ELF-1 (cell line): ENCODE measurements around the gene HDAC5.

Experiments used
- DNase-seq: peaks from one replicate; pipeline ENCODE4 v3.0.0-alpha.2; 2016; ENCODE audit warnings: low read depth, low spot score

Gene HDAC5

DNA sequence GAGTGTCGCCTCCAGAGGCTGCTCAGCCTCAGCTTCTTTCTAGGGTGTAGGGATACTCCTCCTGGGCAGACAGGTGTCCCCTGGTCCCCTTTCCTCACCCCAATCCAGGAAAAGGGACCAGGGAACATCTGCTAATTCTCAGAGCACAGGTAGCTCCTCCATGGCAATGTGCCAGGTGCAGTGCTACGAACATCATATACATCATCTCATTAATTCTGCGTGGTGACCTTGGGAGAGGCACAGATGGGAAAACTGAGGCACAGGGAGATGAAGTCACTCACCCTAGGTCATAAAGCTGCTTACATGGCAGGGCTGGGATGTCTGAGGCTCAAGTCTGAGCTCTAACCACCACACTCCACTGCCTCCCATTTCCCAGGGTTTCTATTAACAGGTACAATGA lies 11.7 kb downstream of the HDAC5 start:
- no peak for DNase-seq

DNA sequence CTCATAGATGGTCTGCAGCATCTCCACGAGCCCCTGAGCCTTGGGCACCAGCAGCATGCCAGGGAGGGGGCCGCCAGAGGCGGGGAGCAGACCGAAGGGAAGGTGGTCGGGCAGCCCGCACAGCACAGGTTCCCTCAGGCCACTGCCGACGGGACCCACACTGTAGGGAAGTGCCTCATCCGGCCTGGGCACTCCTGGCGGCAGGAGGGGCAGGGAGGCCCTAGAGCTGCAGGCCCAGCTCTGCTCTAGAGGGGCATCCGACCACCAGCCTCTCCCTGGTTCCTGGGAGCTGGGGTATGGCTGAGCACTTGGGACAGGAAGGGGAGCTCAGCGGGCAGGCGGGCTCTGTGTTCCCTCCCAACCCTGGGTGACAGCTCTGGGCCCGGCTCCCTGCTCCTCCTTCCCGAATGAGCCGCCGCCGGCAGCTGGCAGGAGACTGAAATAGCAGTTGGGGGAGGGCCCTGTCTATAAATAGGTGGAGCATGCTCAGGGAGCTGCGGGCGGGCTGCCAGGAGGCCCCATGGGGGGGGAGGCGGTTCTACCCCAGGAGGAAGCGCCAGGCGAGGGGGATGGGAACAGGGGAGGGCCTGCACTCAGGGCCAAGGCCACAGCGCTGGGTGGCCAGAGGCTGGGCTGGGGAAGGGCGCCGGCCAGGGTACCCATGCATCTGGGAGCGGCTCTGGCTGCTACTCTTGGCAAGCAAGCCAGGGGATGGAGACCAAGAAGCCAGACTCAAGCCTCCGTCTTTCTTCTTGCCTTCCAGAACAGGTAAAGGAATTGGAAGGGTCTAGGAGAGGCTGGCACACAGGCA lies 12.4 kb downstream of the HDAC5 start:
- peak; percentile 89 for DNase-seq

DNA sequence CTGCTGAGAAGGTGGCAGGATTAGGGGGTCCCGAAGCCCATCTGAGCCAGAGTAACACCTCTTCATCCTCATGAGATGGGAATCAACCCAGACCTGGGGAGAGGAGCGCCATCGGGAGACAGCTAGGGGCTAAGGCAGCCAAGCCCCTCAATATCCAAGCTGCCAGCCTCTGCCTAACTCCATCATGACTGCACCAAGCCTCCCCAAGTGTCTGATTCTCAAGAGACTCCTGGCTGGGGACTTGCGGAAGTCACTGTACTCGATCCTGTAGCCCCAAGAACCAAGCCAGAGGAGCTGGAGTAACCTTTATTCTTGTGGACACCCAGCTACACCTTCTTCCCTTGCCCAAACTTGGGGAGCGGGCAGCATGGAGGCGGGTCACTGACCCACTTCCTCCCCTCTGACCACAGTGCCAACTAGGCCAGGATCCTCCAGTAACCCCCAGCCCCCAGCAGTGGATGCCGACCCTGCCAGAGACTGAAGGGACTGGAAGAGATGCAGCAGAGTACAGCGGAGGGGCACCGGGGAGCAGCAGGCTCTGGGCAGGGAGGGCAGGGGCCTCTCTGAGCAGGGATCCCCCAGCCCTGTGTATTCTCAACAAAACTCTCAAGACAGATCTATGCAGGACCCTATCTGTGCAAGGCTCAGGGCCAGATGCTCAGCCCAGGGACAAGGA lies 13.3 kb downstream of the HDAC5 start:
- no peak for DNase-seq

DNA sequence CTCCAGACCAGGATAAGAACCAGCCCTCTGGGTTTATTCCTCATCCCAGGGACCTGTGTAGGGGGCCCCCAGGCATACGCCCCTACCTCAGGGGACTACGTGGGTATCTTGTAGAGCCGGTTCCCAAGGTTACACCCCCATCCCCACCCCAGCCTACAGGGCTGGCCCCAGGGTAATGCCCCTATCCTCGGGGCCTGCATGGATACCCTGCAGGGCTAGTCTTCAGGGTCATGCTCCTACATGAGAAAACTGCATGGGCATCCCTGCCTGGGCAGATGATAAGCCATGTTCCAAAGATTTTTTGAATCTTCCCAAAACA lies 14.2 kb downstream of the HDAC5 start:
- no peak for DNase-seq

DNA sequence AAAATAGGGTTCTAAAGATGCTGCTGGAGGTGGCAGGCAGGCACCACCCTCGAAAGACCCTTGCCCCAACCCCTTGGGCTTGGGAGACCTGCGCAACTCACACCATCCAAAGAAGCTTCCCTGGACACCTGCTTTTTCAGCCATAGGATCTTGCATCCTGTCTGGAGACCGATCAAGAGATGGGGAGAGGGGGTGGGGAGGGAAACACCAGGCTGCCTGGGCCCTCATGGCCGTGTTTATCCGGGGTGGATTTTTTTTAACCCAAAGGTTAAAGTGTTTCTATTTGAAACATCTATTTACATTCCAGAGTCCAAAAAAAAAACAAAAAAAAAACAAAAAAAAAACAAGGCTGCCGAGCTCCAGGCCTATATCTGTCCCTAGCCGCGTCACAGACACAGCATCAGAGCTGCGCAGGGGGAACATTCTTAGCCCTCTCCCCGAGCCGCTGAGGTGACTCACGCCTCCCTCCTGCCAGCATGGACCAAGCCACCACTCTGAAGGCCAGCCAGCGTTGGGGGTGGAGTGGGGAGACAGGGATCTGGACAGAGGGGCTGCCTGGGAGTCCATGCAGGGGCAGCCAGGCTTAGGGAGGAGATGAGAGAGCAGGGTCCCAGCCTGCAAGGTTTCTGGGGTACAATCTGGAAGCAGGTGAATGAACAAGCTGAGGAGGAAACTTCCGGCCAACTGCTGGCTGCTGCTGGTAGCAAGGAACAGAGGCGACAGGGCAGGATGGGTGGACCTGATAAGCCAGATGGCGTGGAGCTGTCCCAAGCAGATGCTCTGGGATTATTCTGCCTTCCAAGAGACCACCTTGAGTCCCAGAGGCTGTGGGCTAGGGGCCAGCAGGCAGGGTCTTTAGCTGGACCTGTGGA lies 14.8 kb downstream of the HDAC5 start:
- peak; percentile 81 for DNase-seq

DNA sequence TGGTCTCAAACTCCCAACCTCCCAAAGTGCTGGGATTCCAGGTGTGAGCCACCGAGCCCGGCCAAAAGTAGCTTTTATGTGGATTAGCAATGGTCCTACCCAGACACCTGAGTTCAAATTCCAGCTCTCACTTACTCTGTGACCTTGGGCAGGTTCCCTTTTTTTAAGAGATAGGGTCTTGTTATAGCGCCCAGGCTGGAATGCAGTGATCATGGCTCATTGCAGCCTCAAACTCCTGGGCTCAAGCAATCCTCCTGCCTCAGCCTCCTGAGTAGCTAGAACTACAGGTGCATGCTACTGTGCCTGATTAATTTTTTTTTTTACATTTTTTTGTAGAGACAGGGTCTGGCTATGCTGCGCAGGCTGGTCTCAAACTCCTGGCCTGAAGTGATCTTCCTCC lies 16.6 kb downstream of the HDAC5 start:
- DNase-seq: no peak

DNA sequence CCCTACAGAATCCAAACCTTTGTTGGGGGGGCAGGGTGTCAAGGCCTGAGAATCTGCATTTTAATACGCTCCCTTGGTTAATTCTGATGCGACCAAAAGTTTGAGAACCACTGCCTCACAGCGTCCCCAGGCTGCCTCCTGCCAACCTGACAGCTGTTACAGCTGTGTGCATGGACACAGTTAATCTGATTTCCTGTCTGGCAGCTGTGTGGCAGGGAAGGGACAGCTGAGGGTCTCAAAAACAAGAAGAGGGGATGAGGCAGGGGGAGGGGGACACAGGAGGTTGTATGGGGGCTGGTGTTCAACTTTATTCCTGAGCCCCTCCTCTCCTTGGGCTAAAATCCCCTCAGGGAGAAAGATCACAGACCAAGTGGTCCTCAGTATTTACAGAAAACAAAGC lies 17.5 kb downstream of the HDAC5 start:
- DNase-seq: peak; percentile 84

DNA sequence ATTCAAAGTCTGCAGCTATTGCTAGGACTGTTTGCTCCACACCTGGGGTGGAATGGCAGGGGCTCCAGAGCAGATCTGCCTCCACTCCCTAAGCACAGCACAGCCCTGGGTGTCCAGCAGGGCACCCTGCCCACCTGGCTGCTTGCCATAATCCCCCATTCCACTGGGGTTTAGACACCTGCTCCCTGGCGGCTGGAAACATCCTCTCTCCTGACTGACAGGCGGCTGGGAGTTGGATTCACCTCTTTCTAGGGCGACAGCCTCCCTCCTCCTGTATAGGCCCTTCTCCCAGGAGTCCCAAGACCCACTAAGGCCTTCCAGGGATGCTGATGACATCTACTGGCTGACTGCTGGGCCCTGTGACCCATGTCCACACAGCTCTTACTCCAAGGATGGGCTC lies 18.0 kb downstream of the HDAC5 start:
- no peak for DNase-seq

DNA sequence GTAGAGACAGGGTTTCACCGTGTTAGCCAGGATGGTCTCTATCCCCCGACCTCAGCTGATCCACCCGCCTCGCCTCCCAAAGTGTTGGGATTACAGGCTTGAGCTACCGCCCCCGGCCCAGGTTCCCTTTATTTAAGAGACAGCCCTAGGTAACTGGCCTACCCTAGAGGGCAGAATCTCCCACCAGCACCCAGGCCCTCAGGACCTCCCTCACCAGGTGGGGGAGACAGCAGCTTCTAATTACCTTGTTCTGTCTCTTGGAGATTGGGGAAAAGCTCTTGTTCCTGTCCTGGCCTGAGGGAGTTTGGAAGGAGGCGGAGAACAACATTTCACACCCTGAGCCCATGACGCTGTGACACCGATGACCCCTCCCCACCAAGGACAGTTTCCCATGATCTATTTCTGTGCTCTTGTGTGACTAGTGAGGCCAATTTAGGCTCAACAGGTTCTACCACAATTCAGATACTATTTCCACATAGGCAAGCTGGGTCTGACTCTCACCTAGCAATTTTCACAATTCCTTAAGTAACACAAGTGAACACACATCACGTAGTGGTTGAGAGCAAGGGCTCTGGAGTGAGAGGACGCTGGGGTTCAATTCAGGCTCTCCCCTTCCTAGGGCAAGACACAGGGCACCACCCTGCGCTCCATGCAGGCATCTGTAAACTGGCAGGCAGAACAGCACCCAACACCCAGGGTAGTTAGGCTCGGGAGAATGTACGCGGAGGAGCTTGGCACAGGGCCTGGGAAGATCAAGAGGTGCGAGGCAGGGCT lies 20.4 kb downstream of the HDAC5 start:
- DNase-seq: peak; percentile 94

DNA sequence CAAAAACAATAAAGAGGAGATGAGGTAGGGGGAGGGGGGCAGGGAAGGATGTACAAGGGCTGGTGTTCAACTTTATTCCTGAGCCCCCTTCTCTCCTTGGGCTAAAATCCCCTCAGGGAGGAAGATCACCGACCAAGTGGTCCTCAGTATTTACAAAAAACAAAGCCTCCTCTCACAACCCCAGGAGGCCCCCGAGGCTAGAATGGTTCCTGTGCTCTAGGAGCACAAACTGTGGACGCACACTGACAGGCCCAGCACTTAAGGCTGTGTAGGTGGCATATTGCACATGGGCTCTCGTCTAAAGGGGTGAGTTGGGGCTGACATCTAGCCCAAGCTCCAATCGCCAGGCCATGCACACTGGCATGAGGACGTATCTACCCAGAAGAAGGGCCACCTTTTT lies 21.6 kb downstream of the HDAC5 start:
- peak; percentile 66 for DNase-seq

DNA sequence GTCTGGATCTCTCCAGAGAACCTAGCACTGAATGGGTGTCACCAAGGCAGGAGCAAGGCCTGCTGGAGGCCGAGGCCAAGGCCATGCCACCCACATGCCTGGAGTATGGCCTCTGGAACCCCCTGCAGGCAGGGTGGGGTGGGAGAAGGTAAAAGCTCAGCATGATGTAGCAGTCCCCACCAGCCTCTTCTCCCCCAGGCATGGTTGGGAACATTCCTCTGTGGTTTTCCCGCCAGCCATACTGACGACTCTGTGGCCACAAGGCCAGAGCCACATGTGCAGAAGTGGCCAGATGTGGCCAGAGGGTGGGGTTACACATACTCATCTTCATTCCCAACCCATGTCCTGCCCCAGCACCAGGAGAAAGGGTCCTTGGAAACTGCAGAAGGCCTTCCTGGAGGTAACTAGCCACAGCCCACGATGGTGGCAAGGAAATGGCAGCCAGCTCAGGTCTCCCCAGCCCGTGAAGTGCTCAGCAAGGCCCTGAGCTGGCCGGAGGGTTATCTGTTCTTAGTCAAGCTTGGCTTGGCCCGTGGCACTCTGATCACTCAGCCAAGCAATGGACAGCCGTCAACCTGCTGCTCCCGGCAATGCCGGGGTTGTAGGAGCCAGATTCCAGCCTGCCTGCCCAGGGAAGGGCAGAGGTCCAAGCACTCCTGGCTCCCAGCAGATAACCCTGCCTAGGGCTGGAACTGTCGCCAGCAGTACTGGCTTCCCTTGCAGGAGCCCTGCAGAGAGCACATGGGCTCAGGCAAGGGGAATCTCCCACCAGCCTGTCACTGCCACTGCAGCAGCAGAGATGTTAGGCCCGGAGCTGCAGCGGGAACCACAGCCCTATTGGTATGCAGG lies 26.1 kb downstream of the HDAC5 start:
- peak; percentile 71 for DNase-seq

DNA sequence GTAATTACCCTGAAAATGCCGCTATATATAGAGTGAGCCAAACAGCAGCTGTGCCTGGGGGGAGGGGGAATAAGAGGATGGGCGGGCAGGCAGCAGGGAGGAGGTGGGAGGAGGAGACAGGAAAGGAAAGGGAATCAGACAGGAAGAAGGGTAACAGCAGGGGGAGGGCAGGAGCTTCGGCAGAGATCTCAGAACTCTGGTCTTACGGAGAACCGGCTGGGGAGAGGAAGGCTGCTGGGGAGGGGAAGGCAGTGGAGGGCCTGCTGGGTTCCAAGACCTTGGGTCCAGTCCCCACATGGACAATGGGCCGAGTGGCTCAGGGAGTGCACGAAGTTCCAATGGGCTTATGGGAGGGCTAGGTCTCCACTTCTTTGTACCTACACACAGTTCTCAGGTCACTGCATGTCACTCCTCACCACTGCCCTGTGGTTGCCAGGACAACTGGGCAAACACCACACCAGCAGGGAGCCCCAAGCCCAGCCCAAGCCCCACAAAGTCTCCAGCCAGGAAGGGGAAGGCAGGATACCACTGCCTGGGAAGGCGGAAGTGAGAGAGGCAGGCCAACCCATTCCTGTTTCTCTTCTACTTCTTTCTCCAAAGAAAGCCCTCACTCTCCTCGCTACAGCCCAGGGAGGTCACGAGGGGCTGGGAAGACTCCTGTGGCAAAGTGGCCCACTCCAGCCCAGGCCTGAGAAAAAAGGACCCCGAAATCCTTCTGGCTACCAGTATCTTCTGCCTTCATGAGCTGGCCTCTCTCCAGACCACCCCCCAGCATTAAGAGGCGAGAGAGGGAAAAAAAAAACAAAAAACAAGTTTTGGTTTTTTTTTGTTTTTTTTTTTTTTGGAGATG lies 27.6 kb downstream of the HDAC5 start:
- DNase-seq: peak; percentile 94

DNA sequence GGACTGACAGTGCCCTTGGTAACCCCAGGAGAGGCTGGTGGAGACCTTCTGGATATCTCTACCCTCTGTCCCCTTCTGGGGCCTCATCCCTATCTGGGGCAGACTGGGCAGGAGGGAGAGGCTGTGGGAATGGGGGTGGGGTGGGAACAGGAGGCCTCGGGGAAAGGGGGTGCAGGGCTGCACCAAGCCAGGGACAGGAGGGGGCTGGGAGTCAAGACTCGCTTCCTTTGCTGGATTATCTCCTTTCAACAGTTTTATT lies 28.1 kb downstream of the HDAC5 start:
- DNase-seq: no peak

DNA sequence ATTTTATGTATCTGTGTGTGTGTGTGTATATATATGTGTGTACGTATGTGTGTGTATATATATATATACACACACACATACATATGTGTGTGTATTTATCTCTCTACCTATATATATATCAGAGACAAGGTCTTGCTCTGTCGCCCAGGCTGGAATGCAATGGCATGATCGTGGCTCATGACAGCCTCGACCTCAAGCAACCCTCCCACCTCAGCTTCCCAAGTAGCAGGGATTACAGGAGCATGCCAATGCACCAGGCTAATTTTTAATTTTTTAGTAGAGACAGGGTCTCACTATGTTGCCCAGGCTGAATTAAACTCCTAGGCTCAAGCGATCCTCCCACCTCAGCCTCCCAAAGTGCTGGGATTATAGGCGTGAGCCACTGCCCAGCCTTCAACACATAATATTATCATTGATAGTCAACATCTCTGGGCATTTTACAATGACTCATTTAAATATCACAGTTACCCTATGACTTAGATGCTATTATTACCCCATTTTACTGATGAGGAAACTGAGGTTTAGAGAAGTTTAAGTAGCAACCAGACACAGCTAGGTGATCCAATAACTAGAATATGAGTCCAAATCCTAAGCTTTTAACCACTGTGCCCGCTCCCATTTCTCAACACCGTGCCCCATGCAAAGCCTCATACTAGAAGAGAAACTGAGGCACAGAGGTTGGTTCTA lies 28.6 kb downstream of the HDAC5 start:
- DNase-seq: no peak

DNA sequence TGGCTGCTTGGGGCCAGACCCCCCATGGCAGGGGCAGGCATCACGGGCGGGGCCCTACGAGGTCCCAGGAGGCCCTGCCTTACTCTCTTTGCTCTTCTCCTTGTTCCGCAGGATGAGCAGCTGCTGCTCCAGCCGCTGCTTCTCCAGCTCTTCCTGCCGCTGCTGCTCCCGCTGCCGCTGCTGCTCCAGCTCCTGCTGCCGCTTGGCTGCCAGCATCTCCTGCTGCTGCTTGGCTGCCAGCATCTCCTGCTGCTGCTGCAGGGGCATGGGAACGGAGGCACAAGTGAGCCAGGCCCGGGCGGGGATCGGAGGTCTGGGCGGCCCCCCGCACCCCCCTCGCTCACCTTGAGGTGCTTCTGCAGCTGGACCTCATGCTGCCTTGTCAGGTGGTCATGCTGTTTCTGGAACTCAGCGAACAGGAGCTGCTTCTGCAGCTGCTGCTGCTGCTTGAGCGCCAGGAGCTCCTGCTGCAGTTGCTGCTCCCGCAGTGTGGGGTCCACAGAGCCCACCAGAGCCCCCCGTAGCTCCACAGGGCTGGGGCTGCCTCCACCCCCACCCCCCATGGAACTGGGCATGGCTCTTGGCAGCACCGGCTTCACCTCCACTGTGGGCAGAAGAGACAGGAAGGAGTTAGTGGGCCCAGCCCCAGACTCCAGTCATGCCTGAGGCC lies 30.1 kb downstream of the HDAC5 start:
- DNase-seq: no peak

DNA sequence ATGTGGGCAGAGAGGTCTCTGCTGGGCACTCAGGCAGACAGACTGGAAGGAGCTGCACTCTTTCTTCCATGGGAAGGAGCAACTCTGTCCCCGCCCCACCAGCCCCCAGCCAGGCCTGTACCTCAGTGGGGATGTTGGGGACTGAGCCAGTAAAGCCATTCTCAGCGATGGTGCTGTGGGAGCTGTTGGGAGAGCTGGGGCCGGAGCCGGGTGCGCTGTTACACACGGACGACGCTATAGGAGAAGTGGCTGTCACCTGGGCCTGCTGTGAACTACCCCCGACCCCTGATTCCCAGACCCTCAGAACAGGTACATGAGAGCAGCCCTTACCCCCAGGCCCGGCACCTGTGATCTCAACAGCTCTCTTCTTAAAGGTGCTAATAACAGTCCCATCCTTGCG lies 31.4 kb downstream of the HDAC5 start:
- no peak for DNase-seq

DNA sequence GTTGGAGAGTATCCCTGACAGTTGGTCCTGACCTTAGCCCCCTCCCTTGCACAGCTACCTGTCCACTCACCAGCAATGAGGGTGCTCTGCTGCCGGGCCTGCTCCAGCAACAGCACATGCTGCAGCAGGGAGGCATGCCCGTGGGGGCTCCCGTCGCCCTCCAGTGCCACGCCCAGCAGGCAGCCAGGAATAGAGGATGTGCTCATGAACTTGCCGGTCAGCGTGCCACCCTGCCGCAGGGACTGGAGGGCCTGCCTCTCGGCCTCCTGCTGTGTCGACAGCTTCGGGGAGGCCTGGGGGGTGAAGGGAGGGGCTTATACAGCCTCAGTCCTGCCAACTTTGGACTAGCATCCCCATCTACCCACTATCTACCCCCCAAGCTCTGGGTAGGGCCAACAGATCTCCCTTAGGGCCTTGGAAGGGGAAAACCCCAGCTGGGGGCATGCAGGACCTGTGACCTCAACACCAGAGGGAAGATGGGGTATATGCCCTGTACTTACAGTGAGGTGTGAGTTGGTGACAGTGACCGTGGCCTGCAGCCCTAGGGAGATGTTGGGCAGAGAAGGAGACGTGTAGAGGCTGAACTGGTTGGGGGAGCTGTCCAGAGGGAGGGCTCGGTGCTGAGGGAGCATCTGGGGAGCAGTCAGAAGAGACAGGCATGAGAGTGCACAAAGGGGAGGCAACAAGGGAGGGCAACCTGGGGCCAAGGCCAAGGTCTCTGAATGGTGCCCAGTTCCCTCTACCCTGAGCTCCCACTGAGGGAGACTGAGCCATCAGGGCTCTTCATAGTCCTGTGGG lies 32.0 kb downstream of the HDAC5 start:
- DNase-seq: no peak

DNA sequence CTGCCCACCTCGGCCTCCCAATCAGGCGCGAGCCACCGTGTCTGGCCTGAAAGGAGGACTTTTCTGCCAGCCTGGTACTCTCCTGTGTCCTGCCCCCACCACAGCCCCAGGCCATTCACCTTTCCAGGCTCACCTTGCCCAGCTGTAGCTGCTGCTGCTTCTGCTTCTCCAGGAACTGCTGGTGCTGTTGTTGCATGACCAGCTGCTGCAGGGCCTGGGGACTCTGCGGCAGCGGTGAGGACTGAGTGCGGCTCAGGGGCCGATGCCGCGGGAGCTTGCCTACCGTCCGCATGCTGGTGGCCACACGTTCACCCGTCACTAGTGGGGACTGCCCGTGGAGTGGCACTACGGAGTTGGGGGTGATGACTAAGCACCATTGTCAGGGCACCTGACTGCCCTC lies 35.2 kb downstream of the HDAC5 start:
- peak; percentile 51 for DNase-seq
